ENCODE measurements around the gene CBARP. TPM values are rescaled to one million over a fixed set of nuclear protein-coding genes. Genes with fewer than 3 reads are reported as not detected.

The CBARP gene
- total RNA-seq, 6 donors from 2014 or later, result 0.30 to 1.8 (median 1.0) TPM; not detected in 2

DNA sequence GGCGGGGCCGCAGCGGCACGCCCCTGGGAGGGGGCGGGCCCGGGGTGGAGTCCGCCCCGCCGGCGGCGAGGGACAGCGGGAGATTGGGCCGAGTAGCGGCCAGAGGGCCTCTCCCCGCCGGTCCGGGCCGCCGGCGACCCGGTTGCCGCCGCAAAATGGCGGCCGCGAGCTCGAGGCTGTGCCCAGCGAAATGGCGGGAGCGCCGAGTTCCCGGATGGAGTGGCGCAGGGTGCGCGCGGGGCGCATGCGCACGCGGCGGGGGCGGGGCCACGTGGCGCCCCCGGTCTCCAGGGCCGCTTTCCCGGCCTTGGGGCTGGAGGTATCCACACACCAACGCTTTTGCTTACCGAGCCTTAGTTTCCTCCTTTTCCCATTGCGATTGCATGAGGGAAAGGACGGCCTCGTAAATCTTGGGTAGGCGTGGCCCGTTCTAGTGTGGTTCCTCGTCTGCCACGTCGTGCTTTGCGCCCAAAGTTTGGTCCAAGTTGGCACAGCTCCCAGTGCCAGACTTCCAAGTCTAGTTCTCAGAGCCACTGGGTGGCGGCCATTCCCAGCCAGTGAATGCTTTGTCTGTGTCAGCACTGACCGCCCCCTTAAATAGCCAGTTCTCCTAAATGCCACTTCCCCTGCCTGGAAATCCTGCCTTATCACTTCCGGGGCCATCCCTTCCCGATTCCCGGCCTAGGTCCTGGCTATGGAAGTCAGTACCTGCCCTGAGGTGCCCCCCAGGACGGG lies 31.8 kb upstream of the CBARP start:
- DNase-seq, result peak; percentile 86 to 97
- H3K27me3 ChIP-seq, result no peaks in the 10 kb centered on the region
- ATAC-seq (ENCODE audit: low FRiP score in 2 of 2), result peak in 1 of 2 donors; percentile 53
- H3K27ac ChIP-seq, result peak overlapping the region; percentile 94 to 100 (median 99)
- 2 to 3% methylated on average over 12 to 13 of the region's 64 CpGs for WGBS, 2 donors
- TF ChIP-seq, protein P1, sequence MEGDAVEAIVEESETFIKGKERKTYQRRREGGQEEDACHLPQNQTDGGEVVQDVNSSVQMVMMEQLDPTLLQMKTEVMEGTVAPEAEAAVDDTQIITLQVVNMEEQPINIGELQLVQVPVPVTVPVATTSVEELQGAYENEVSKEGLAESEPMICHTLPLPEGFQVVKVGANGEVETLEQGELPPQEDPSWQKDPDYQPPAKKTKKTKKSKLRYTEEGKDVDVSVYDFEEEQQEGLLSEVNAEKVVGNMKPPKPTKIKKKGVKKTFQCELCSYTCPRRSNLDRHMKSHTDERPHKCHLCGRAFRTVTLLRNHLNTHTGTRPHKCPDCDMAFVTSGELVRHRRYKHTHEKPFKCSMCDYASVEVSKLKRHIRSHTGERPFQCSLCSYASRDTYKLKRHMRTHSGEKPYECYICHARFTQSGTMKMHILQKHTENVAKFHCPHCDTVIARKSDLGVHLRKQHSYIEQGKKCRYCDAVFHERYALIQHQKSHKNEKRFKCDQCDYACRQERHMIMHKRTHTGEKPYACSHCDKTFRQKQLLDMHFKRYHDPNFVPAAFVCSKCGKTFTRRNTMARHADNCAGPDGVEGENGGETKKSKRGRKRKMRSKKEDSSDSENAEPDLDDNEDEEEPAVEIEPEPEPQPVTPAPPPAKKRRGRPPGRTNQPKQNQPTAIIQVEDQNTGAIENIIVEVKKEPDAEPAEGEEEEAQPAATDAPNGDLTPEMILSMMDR (IDR thresholded peaks at IDR 0.05), result peak in 1 of 6 experiments; percentile 21
- TF ChIP-seq EP300 (IDR thresholded peaks at IDR 0.05) (peak in 3 of 4 donors; percentile 9 to 42 (median 26)), POLR2AphosphoS5 (IDR thresholded peaks at IDR 0.05) (peak; percentile 7 to 75), POLR2A (IDR thresholded peaks at IDR 0.05) (no peak)
- H3K36me3 ChIP-seq, result peaks cover 30 to 46% (median 38%) of the 10 kb centered on the region in 4 donors
- H3K9me3 ChIP-seq, result no peaks in the 10 kb centered on the region
- H3K4me3 ChIP-seq, result peak overlapping the region; percentile 65 to 89 (median 75)
- H3K4me1 ChIP-seq, result peaks cover 85 to 93% (median 88%) of the 10 kb centered on the region in 4 donors

DNA sequence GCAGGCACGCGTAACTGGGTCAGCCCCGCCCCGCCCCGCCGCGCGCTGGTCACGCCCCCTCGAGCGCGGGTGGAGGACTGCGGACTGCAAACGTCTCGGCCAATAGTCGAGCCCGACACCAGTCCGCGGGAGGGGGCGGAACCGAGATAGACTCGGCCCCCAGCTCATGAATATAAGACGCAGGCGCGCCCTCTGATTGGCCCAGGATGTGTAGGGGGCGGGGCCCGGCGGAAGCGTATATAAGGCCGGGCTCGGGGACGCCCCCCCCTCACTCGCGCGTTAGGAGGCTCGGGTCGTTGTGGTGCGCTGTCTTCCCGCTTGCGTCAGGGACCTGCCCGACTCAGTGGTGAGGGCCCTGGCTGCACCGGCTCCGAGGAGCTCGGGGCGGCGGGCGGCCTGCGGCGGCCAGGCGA lies 31.3 kb upstream of the CBARP start, which contains the start of gene CIRBP:
TSS of gene CIRBP (plus strand) at position 268 of the 413 bp plus-strand sequence. CDS start 1,602 bp downstream, outside the sequence.
- DNase-seq (peak; percentile 100), ATAC-seq (ENCODE audit: low FRiP score in 2 of 2) (peak; percentile 84 to 92)
- peak within 1 kb of the TSS; percentile 65 to 89 (median 75) for H3K4me3 ChIP-seq
- H3K27me3 ChIP-seq, result no peaks in the 10 kb centered on the region
- TF ChIP-seq EP300 (IDR thresholded peaks at IDR 0.05), result peak in 1 of 4 donors; percentile 63
- TF ChIP-seq, protein P1 (IDR thresholded peaks at IDR 0.05), result peak in 2 of 6 experiments; percentile 34 to 40
- peak; percentile 98 to 100 for TF ChIP-seq POLR2AphosphoS5 (IDR thresholded peaks at IDR 0.05)
- TF ChIP-seq POLR2A (IDR thresholded peaks at IDR 0.05), result peak; percentile 96 to 100 (median 98)
- H3K4me1 ChIP-seq, result peaks cover 79 to 92% (median 84%) of the 10 kb centered on the region in 4 donors
- peak within 1 kb of the TSS; percentile 94 to 100 (median 99) for H3K27ac ChIP-seq
- H3K9me3 ChIP-seq, result no peaks in the 10 kb centered on the region
- peaks cover 25 to 40% (median 32%) of the 10 kb centered on the region in 4 donors for H3K36me3 ChIP-seq
- WGBS, 2 donors, result 1% methylated on average over 40 of the region's 50 CpGs; no CpG with 5 or more reads in 1 of the 2 donors

DNA sequence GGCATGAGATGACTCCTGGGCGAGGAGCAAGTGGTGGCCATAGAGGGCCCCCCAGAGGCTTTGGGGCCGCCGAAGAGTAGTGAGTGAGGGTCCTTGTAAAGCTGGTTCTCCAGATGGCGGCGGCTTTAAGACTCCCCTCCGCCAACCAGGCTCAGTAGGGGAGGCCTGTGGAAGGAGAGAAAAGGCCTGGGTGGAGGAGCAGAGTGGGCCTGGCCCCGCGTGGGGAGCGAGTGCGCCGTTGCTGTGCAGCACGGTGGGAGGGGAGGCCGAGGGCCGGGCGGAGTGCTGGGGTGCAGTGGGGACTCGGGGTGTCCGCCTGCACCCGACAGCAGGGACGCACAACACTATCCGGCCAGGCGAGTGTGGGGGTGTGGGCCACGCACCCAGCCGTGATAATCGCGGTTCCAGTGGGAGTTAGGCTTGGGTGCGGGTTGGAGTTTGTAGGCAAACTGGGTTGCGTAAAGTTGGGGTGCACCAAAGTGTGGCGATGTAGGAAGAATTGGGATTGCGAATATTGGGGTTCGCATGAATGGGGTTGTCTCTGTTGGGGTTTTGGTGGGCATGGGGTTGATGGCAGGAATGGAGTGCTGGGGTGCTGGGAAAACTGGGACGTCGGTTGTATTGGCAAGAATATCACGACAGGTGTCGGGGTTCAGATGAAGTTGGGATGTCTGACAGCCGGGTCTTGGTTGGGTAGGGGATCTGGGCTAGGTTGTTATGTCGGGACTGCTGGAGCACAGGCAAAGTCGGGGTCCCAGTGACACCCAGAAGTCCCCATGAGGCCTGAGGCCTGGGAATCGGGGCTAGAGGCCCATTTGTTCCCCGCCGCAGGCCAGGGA lies 30.6 kb upstream of the CBARP start:
- DNase-seq (peak in 1 of 2 donors; percentile 87), ATAC-seq (ENCODE audit: low FRiP score in 2 of 2) (no peak)
- peak overlapping the region; percentile 55 to 100 (median 99) for H3K27ac ChIP-seq
- peaks cover 73 to 89% (median 80%) of the 10 kb centered on the region in 4 donors for H3K4me1 ChIP-seq
- H3K36me3 ChIP-seq, result peaks cover 21 to 34% (median 26%) of the 10 kb centered on the region in 4 donors
- TF ChIP-seq, protein P1 (IDR thresholded peaks at IDR 0.05), result no peak
- TF ChIP-seq EP300 (IDR thresholded peaks at IDR 0.05) (no peak), POLR2AphosphoS5 (IDR thresholded peaks at IDR 0.05) (no peak), POLR2A (IDR thresholded peaks at IDR 0.05) (no peak)
- H3K4me3 ChIP-seq, result peak overlapping the region in 3 of 4 donors; percentile 65 to 89 (median 80)
- H3K9me3 ChIP-seq, result no peaks in the 10 kb centered on the region
- no peaks in the 10 kb centered on the region for H3K27me3 ChIP-seq
- 54 to 59% methylated on average over 30 to 40 of the region's 40 CpGs for WGBS, 2 donors

DNA sequence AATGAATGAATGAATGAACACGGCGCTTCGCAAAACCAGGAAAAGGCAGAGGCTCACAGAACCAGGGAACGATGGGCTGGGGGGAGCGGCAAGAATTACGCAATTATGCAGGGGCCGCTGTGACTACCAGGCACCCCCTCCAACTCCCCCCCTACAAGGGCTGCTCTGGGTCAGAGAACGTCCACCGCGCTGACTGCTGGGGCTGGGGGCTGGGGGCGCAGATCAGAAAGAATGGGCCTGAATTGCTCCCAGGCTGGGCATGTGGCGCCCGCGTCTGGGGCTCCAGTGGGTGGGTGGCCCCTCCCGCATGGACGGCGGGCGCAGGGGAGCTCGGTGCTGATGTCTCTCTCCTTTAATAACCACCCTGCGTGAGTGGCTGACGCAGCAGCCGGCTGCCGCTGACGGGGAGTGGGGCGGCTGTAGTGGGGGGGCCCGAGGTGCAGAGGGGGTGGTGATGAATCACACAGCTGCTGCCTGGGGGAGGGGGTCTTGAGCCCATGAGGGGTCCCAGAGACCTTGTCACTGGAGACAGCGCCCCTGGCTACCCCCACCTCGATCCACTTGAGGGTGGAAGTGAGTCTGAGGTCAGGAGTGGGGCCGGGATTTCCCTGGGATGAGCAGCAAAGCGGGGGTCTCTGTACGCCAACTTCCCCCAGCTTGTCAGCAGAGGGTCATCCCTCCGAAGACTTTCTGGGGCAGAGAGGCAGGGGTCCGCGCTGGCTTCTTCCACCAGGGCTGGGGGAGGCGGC lies 29.8 kb upstream of the CBARP start:
- Histone ChIP-seq H3K36me3 (peaks cover 13 to 26% (median 18%) of the 10 kb centered on the region in 4 donors), H3K27ac (peak overlapping the region in 2 of 4 donors; percentile 55 to 100), H3K27me3 (no peaks in the 10 kb centered on the region), H3K4me3 (peak overlapping the region in 2 of 4 donors; percentile 51 to 60), H3K4me1 (peaks cover 72 to 89% (median 79%) of the 10 kb centered on the region in 4 donors), H3K9me3 (no peaks in the 10 kb centered on the region)
- no peak for TF ChIP-seq POLR2AphosphoS5 (IDR thresholded peaks at IDR 0.05)
- no peak for TF ChIP-seq POLR2A (IDR thresholded peaks at IDR 0.05)
- TF ChIP-seq, protein P1 (IDR thresholded peaks at IDR 0.05), result no peak
- no peak for TF ChIP-seq EP300 (IDR thresholded peaks at IDR 0.05)
- ATAC-seq (ENCODE audit: low FRiP score in 2 of 2), result no peak
- DNase-seq, result peak in 1 of 2 donors; percentile 85
- WGBS, 2 donors, result 18 to 40% methylated on average over 9 to 24 of the region's 35 CpGs

Data from upper lobe of left lung (tissue), 6 donors.